ENCODE results near the gene ZNF70. TPM values are rescaled to one million over a fixed set of nuclear protein-coding genes. Genes with fewer than 3 reads are reported as not detected.

Gene ZNF70
- total and polyA plus RNA-seq, 2 of the 13 experiments (the other 11 are each of a cell fraction or from before 2014, with no cell fraction given), result 0.62 to 3.6 TPM

DNA sequence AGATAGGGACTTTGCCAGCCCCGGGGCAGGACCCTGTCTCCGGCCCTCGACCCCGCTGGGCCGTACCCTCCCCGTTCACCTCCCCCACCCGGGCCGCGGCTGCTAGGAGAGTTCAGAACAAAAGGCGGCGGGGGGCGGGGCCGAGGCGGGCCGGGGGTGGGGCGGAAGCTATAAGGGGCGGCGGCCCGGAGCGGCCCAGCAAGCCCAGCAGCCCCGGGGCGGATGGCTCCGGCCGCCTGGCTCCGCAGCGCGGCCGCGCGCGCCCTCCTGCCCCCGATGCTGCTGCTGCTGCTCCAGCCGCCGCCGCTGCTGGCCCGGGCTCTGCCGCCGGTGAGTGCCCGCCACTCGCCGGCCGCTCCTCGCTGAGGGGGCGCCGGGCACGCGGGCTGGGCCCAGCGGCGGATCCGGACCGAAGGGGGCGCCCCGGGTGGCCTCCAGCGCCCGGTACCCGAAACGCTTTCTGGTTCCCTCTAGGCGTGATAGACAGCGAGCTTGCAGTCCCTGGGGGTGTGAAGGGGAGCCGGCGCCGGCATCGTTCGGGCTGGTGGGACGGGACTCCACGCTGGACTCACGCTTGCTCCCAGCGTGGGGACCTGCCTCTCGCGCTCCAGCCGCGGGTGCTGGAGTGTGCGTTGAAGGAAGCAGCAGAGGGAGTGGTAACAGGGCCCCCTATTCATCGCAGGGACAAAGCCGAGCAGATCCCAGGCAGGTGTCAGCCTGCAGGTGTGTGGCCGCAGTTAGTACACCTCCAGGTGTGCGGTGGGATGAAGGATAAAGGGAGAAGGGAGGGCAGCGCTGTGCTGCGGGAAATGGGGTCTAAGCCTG lies 21.9 kb upstream of the ZNF70 start, which contains the start of gene MMP11 (continued):
- TF ChIP-seq ZNF782 (CRISPR knock-in tag; IDR thresholded peaks at IDR 0.05; ENCODE audit: borderline replicate concordance) (0 out of 2 replicates have a peak, but pooled peaks have one; percentile 1), MEIS1 (CRISPR knock-in tag; IDR thresholded peaks at IDR 0.05; ENCODE audit: borderline replicate concordance) (no peak), JARID2 (CRISPR knock-in tag; IDR thresholded peaks at IDR 0.05; ENCODE audit: insufficient replicate concordance) (no peak), HES4 (CRISPR knock-in tag; IDR thresholded peaks at IDR 0.05; ENCODE audit: borderline replicate concordance) (peak; percentile 41; the same call in 1 of the 2 replicates), ZSCAN9 (CRISPR knock-in tag; IDR thresholded peaks at IDR 0.05; ENCODE audit: borderline replicate concordance) (no peak), NFRKB (IDR thresholded peaks at IDR 0.05) (no peak), FOXA1 (IDR thresholded peaks at IDR 0.05) (no peak), FOXA1 (CRISPR knock-in tag; IDR thresholded peaks at IDR 0.05) (no peak), ZNF160 (CRISPR knock-in tag; IDR thresholded peaks at IDR 0.05) (peak; percentile 25; the same call in 1 of the 2 replicates), ZSCAN22 (CRISPR knock-in tag; IDR thresholded peaks at IDR 0.05) (no peak), ZNF230 (CRISPR knock-in tag; IDR thresholded peaks at IDR 0.05) (0 out of 2 replicates have a peak, but pooled peaks have one; percentile 6), KDM5B (CRISPR knock-in tag; IDR thresholded peaks at IDR 0.05; ENCODE audit: borderline replicate concordance) (peak; percentile 48; the same call in 1 of the 2 replicates), ZFP37 (CRISPR knock-in tag; IDR thresholded peaks at IDR 0.05; ENCODE audit: borderline replicate concordance) (no peak), MAZ (IDR thresholded peaks at IDR 0.05; ENCODE audit: borderline replicate concordance, low read depth, low read length) (no peak), MAZ (CRISPR knock-in tag; IDR thresholded peaks at IDR 0.05; ENCODE audit: low read depth) (peak; percentile 40; the same call in 1 of the 2 replicates), ZFX (CRISPR knock-in tag; IDR thresholded peaks at IDR 0.05; ENCODE audit: low read depth) (peak; percentile 64), DMAP1 (CRISPR knock-in tag; IDR thresholded peaks at IDR 0.05) (no peak), ZMYM2 (CRISPR knock-in tag; IDR thresholded peaks at IDR 0.05) (no peak), ZNF768 (CRISPR knock-in tag; IDR thresholded peaks at IDR 0.05) (0 out of 2 replicates have a peak, but pooled peaks have one; percentile 19), ETV5 (CRISPR knock-in tag; IDR thresholded peaks at IDR 0.05; ENCODE audit: borderline replicate concordance) (no peak), ZNF282 (IDR thresholded peaks at IDR 0.05; ENCODE audit: partially characterized antibody) (no peak), MATR3 (CRISPR knock-in tag; IDR thresholded peaks at IDR 0.05) (no peak), ZFY (CRISPR knock-in tag; IDR thresholded peaks at IDR 0.05) (peak; percentile 64)
- TF ChIP-seq, protein P1, sequence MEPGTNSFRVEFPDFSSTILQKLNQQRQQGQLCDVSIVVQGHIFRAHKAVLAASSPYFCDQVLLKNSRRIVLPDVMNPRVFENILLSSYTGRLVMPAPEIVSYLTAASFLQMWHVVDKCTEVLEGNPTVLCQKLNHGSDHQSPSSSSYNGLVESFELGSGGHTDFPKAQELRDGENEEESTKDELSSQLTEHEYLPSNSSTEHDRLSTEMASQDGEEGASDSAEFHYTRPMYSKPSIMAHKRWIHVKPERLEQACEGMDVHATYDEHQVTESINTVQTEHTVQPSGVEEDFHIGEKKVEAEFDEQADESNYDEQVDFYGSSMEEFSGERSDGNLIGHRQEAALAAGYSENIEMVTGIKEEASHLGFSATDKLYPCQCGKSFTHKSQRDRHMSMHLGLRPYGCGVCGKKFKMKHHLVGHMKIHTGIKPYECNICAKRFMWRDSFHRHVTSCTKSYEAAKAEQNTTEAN (CRISPR knock-in tag; conservative IDR thresholded peaks at IDR 0.05), result no peak
- TF ChIP-seq, protein P2, sequence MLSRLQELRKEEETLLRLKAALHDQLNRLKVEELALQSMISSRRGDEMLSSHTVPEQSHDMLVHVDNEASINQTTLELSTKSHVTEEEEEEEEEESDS (CRISPR knock-in tag; IDR thresholded peaks at IDR 0.05; ENCODE audit: borderline replicate concordance), result no peak
- TF ChIP-seq, protein P3, sequence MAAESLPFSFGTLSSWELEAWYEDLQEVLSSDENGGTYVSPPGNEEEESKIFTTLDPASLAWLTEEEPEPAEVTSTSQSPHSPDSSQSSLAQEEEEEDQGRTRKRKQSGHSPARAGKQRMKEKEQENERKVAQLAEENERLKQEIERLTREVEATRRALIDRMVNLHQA (CRISPR knock-in tag; IDR thresholded peaks at IDR 0.05), result no peak
- TF ChIP-seq, protein P4, sequence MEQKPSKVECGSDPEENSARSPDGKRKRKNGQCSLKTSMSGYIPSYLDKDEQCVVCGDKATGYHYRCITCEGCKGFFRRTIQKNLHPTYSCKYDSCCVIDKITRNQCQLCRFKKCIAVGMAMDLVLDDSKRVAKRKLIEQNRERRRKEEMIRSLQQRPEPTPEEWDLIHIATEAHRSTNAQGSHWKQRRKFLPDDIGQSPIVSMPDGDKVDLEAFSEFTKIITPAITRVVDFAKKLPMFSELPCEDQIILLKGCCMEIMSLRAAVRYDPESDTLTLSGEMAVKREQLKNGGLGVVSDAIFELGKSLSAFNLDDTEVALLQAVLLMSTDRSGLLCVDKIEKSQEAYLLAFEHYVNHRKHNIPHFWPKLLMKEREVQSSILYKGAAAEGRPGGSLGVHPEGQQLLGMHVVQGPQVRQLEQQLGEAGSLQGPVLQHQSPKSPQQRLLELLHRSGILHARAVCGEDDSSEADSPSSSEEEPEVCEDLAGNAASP (CRISPR knock-in tag; IDR thresholded peaks at IDR 0.05; ENCODE audit: borderline replicate concordance), result peak; percentile 8; the same call in 1 of the 2 replicates
- TF ChIP-seq, protein P5, sequence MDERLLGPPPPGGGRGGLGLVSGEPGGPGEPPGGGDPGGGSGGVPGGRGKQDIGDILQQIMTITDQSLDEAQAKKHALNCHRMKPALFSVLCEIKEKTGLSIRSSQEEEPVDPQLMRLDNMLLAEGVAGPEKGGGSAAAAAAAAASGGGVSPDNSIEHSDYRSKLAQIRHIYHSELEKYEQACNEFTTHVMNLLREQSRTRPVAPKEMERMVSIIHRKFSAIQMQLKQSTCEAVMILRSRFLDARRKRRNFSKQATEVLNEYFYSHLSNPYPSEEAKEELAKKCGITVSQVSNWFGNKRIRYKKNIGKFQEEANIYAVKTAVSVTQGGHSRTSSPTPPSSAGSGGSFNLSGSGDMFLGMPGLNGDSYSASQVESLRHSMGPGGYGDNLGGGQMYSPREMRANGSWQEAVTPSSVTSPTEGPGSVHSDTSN (CRISPR knock-in tag; IDR thresholded peaks at IDR 0.05), result no peak
